Activated naive CD4-positive, alpha-beta T cell treated with anti-CD3 and anti-CD28 coated beads for 36 hours (primary cell): ENCODE results near the gene E2F4. TPM values are rescaled to one million over a fixed set of nuclear protein-coding genes. Genes with fewer than 3 reads are reported as not detected.
A peak's percentile ranks its signal among the peaks of the same experiment; 100 is the strongest.

Experiments
- CTCF ChIA-PET: fragments of 350-600 bp; sonication (Branson Sonifier 250); formaldehyde crosslinking; loops from one replicate; lab custom pipeline; 2021; ENCODE audit warnings: antibody characterized with exemption; lab: Charles Lee
- DNase-seq: peaks from one replicate; pipeline ENCODE4 v3.0.0-alpha.2; 2020
- H3K27ac Mint-ChIP-seq: one replicate; pipeline ENCODE4 v1.8.0; 2021; ENCODE audit warnings: mild to moderate bottlenecking, mixed read lengths
- H3K27me3 Mint-ChIP-seq: one replicate; pipeline ENCODE4 v1.8.0; 2021; ENCODE audit warnings: low read depth, mixed read lengths
- H3K36me3 Mint-ChIP-seq: one replicate; pipeline ENCODE4 v1.8.0; 2021; ENCODE audit warnings: low read depth, mixed read lengths
- H3K4me1 Mint-ChIP-seq: one replicate; pipeline ENCODE4 v1.8.0; 2021; ENCODE audit warnings: low read depth, mixed read lengths
- H3K4me3 Mint-ChIP-seq: one replicate; pipeline ENCODE4 v1.8.0; 2021; ENCODE audit warnings: mild to moderate bottlenecking, moderate library complexity, mixed read lengths
- H3K9me3 Mint-ChIP-seq: one replicate; pipeline ENCODE4 v1.8.0; 2021; ENCODE audit warnings: mixed read lengths
- intact Hi-C: fragments of 100-400 bp; cut with micrococcal nuclease; formaldehyde crosslinking; loops from one replicate; pipeline ENCODE4 v1.15.1; 2023
- total RNA-seq, 2 experiments: library from RNA; stranded (reverse); gene quantifications; one replicate each; pipeline ENCODE4 v1.2.3, GENCODE V29; 2021

The E2F4 gene
- total RNA-seq, 2 experiments from 2014 or later, result 65.1 to 66.5 TPM

DNA sequence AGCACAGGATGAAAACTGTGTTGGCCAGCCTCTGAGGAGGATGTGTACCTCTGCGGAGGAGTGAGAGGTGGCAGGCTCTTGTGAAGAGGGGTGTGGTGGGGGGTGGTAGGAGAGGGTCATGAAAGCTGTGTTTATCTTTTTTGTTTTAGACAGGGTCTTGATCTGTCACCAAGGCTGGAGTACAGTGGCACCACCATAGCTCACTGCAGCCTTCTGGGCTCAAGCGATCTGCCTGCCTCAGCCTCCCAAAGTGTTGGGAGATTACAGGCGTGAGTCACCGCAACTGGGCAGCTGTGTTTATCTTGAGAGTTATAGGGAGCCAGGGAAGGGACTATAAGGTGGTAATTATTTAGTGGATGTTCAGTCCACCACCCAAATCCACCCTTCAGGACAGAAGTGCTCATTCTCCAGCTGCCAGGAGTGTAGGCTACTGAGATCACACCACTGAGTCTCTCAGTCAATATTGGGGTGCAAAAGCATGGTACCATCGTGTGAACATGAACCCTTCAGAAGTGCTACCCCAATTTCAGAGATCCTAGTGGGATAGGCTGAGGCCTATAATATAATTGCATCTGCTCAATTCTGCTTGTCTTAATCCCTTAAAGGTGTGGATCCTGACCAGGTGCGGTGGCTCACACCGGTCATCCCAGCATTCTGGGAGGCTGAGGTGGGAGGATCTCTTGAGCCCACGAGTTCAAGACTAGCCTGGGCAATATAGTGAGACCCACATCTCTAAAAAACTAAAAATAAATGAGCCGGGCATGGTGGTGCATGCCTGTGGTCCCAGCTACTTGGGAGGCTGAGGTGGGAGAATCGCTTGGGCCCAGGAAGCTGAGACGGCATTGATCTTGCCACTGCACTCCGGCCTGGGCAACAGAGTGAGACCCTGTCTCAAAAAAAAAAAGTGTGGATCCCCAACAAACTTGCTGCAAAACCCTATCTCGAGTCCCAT, 1.2 kb upstream of the E2F4 start:
- Mint-ChIP-seq H3K36me3 (peaks cover 11% of the 10 kb centered on the region), H3K27me3 (no peaks in the 10 kb centered on the region), H3K4me3 (peak overlapping the region; percentile 86), H3K9me3 (no peaks in the 10 kb centered on the region), H3K27ac (peak overlapping the region; percentile 80), H3K4me1 (peaks cover 34% of the 10 kb centered on the region)
- intact Hi-C loops, result no loop called here
- DNase-seq, result no peak
- CTCF ChIA-PET, result interaction anchor here (1.0 kb wide), 1 partner anchor 8 kb away, joined by 3 read pairs; no protein-coding TSS in a partner anchor

DNA sequence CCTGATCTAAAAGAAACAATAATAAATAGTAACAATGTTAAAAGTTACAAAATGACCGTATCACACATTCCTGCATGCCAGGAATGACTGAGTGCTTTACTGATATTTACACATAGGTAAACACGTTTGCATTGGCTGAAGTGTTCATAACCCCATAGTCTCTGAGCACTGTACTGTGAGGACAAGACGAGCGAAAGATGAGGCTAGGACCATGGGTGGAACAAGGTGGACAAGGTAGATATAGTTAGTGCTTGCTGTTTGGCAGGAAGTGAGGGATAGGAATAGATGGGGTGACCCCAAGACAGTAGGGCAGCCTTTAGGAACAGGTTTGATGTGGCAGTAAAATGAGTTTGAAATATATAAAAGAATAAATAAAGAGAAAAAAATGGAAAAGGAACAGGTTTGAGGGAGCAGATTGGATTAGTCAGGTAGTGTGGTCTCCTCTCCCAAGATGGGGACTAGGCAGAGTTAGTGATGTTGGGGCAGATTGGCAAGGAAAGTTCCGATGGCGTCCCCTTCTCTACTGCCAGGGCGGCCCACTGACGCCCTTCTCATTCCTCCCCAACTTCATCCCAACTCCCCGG, 452 bp upstream of the E2F4 start:
- Mint-ChIP-seq H3K27ac (peak overlapping the region; percentile 80), H3K4me3 (peak overlapping the region; percentile 86), H3K27me3 (no peaks in the 10 kb centered on the region), H3K9me3 (no peaks in the 10 kb centered on the region), H3K4me1 (peaks cover 39% of the 10 kb centered on the region), H3K36me3 (peaks cover 16% of the 10 kb centered on the region)
- intact Hi-C loops, result no loop called here
- DNase-seq, result no peak
- CTCF ChIA-PET, result interaction anchor here (1.2 kb wide), 1 partner anchor 174 kb away, joined by 3 read pairs; no protein-coding TSS in a partner anchor

DNA sequence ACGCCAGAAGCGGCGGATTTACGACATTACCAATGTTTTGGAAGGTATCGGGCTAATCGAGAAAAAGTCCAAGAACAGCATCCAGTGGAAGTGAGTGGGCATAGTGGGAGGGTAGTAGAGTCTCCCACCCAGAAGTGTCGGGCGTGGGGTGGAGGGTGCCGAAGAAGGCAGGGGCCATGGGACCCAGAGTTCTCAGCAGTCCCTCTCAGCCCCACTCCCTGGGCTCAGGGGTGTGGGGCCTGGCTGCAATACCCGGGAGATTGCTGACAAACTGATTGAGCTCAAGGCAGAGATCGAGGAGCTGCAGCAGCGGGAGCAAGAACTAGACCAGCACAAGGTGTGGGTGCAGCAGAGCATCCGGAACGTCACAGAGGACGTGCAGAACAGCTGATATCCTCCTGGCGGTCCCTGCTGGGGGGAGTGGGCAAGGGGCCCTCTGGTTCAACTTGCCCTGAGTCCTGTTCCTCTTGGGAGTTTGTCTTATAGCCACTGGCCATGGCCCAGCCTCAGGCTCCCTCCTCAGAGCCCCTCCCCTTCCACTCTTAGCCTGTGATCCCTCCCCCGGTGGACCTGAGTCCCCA, 916 bp downstream of the E2F4 start:
- Mint-ChIP-seq H3K9me3 (no peaks in the 10 kb centered on the region), H3K27ac (peak overlapping the region; percentile 69)
- CTCF ChIA-PET, result interaction anchor here (1.0 to 1.2 kb wide), 3 partner anchors 86 to 216 kb away, joined by 3 read pairs; no protein-coding TSS in a partner anchor

DNA sequence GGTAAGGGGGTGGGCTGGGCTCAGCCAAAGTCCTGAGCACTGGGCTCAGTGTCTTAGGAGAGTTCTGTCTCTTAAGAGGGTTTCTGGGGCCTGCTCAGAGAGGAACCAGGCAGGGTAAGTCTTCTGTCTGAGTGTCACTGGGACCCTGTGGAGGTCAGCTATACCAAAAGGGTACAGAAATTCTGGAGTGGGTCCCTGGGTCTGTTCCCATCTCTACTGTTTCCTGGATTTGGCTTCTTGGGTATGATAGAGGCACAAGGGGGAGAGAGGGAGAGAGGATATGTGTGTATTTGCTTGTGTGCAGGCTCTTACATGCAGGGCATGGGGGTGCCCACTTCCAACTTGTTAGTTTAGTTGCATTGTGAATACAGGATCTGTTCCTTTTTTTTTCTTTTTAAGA, 1.6 kb downstream of the E2F4 start:
- CTCF ChIA-PET, result interaction anchor here (0.6 to 1.7 kb wide), 3 partner anchors 9 to 216 kb away, joined by 3 to 6 read pairs (median 3); no protein-coding TSS in a partner anchor
- Mint-ChIP-seq H3K27me3 (no peaks in the 10 kb centered on the region), H3K4me1 (peaks cover 43% of the 10 kb centered on the region), H3K27ac (no peak overlapping the region), H3K36me3 (peaks cover 25% of the 10 kb centered on the region), H3K4me3 (peak overlapping the region; percentile 86), H3K9me3 (no peaks in the 10 kb centered on the region)
- intact Hi-C loops, result no loop called here
- DNase-seq, result no peak

More for the DNA sequence above, 916 bp downstream of the E2F4 start:
- intact Hi-C loops, result loop anchor here (1.0 kb wide), 4 partner anchors 10 to 51 kb away; partner anchors contain the start of genes MATCAP1 and TMEM208
- DNase-seq, result no peak
- H3K36me3 Mint-ChIP-seq, result peaks cover 22% of the 10 kb centered on the region
- H3K4me3 Mint-ChIP-seq, result peak overlapping the region; percentile 86
- H3K27me3 Mint-ChIP-seq, result no peaks in the 10 kb centered on the region
- peaks cover 43% of the 10 kb centered on the region for H3K4me1 Mint-ChIP-seq

DNA sequence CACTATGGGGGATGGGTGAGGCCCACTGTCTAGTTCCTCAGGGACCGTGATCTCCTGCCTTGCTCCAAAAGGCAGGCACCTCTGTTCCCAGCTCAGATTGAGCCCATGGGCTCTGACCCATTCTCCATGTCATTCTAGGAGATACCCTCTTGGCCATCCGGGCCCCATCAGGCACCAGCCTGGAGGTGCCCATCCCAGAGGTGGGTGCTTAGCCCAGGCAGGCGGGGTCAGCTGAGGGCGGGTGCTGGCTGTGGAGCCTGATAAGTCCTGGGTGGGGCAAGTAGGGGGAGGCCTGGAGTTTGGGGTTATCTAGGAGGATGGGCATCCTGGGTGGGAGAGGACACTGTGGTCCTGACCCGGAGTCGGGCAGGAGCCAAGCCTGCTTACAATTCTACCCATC, 2.3 kb downstream of the E2F4 start:
- DNase-seq, result no peak
- Mint-ChIP-seq H3K4me3 (peak overlapping the region; percentile 86), H3K4me1 (peaks cover 43% of the 10 kb centered on the region), H3K27me3 (no peaks in the 10 kb centered on the region), H3K36me3 (peaks cover 25% of the 10 kb centered on the region), H3K9me3 (no peaks in the 10 kb centered on the region), H3K27ac (no peak overlapping the region)
- CTCF ChIA-PET, result interaction anchor here (1.7 kb wide), 1 partner anchor 10 kb away, joined by 6 read pairs; no protein-coding TSS in a partner anchor
- intact Hi-C loops, result no loop called here

DNA sequence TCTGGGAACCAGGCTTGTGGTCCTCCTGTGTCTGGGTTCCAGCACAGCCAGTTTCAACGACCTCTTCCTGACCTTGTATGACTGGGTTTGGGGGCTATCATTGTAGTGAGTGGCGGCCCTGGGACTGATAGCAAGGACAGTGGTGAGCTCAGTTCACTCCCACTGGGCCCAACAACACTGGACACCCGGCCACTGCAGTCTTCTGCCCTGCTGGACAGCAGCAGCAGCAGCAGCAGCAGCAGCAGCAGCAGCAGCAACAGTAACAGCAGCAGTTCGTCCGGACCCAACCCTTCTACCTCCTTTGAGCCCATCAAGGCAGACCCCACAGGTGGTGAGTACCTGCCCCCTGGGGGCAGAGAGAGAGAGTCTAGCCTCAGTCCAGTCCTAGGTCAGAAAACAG, 3.7 kb downstream of the E2F4 start:
- H3K27ac Mint-ChIP-seq, result no peak overlapping the region
- no peaks in the 10 kb centered on the region for H3K9me3 Mint-ChIP-seq
- H3K27me3 Mint-ChIP-seq, result no peaks in the 10 kb centered on the region
- H3K4me3 Mint-ChIP-seq, result no peak overlapping the region
- CTCF ChIA-PET, result interaction anchor here (0.9 kb wide), 1 partner anchor 234 kb away, joined by 3 read pairs; no protein-coding TSS in a partner anchor
- H3K4me1 Mint-ChIP-seq, result peaks cover 43% of the 10 kb centered on the region
- no peak for DNase-seq
- intact Hi-C loops, result no loop called here
- peaks cover 28% of the 10 kb centered on the region for H3K36me3 Mint-ChIP-seq

DNA sequence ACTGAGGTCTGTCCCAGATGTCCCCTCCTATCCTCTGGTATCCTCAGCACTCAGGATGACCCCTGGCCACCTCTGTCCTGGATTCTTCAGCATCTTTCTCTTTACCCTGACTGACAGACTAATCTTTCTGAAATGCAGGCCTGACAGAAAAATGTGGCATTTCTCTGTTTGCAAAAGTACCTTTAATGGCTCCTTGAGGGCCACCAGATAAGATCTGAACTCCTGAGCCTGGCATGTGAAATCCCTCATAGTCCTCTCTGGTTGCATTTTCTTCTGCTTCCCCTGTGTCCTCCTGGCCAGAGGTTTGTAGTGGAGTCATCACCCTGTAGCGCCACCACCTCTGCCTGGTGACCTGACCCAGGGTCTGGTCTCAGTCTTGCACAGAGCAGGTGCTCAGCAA, 4.9 kb downstream of the E2F4 start:
- Mint-ChIP-seq H3K4me1 (peaks cover 39% of the 10 kb centered on the region), H3K27me3 (no peaks in the 10 kb centered on the region), H3K4me3 (no peak overlapping the region), H3K36me3 (peaks cover 31% of the 10 kb centered on the region), H3K27ac (no peak overlapping the region), H3K9me3 (no peaks in the 10 kb centered on the region)
- intact Hi-C loops, result no loop called here
- DNase-seq, result no peak
- CTCF ChIA-PET, result interaction anchor here (0.9 to 2.9 kb wide), 2 partner anchors 12 to 235 kb away, joined by 3 to 10 read pairs; no protein-coding TSS in a partner anchor

DNA sequence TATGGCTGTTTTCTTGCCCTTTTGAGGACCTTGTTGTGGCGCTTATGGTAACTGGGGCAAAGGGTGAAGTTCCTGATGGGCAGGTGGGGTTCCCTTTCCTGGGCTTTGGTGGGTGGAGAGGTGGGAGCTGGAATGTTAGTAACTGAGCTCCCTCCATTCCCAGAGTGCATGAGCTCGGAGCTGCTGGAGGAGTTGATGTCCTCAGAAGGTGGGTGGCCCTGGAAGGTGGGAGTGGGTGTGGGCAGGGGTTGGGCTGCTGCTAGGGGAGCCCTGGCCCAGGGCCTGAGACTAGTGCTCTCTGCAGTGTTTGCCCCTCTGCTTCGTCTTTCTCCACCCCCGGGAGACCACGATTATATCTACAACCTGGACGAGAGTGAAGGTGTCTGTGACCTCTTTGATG, 5.7 kb downstream of the E2F4 start:
- intact Hi-C loops, result no loop called here

DNA sequence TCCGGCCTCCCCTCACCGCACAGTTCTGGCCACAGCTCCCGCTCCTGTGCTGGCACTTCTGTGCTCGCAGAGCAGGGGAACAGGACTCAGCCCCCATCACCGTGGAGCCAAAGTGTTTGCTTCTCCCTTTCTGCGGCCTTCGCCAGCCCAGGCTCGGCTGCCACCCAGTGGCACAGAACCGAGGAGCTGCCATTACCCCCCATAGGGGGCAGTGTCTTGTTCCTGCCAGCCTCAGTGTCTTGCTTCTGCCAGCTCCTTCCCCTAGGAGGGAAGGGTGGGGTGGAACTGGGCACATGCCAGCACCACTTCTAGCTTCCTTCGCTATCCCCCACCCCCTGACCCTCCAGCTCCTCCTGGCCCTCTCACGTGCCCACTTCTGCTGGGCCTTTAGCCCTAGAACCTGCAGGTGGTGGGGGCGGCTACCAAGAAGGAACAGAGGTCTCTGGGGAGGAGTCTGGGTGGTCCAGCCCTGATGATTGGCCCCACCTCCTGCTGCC, 6.3 kb downstream of the E2F4 start:
- peaks cover 29% of the 10 kb centered on the region for H3K4me1 Mint-ChIP-seq
- CTCF ChIA-PET, result interaction anchor here (0.9 to 2.9 kb wide), 8 partner anchors 8 to 180 kb away, joined by 3 to 10 read pairs (median 4); partner anchors contain the start of gene EXOC3L1
- no peaks in the 10 kb centered on the region for H3K27me3 Mint-ChIP-seq
- no peaks in the 10 kb centered on the region for H3K9me3 Mint-ChIP-seq
- H3K36me3 Mint-ChIP-seq, result peaks cover 27% of the 10 kb centered on the region
- intact Hi-C loops, result no loop called here
- DNase-seq, result peak; percentile 33
- H3K4me3 Mint-ChIP-seq, result no peak overlapping the region
- no peak overlapping the region for H3K27ac Mint-ChIP-seq

More for the DNA sequence above, 5.7 kb downstream of the E2F4 start:
- DNase-seq, result no peak
- Mint-ChIP-seq H3K9me3 (no peaks in the 10 kb centered on the region), H3K27me3 (no peaks in the 10 kb centered on the region), H3K36me3 (peaks cover 29% of the 10 kb centered on the region), H3K4me1 (peaks cover 35% of the 10 kb centered on the region), H3K4me3 (no peak overlapping the region), H3K27ac (no peak overlapping the region)
- CTCF ChIA-PET, result interaction anchor here (0.9 to 2.9 kb wide), 8 partner anchors 7 to 180 kb away, joined by 3 to 10 read pairs (median 4); partner anchors contain the start of gene EXOC3L1

DNA sequence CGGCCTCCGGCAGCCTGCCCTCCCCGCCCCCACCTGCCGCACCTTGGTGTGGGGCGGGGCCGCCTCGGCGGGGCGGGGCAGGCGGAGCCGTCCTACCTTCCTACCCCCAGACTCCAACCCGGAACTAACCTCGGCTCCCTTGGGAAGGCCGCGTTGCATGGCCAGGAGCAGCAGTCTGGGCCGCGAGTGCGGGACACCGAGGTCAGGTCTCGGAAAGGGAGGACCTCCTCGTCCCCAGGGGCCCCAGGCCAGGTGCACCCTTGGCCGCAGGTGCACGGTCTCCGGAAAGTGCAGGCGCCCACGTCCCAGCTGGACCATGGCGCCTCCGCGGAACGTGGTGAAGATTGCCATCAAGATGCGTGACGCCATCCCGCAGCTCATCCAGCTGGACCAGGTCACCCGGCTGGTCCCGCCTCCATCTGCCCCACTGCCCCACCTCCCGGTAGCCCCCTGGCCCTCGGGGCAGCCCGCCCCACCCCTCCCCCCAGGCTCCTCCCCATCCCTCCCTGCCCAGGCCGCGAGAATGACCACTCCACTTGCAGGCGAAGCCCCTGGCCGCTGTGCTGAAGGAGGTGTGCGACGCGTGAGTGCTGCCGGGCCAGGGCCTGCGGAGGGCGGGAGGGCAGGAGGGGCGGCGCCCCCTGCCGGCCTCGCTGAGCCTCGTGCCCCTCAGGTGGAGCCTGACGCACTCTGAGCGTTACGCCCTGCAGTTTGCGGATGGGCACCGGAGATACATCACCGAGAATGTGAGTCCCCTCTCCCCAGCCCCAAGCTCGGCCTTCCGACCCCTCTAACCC, 7.3 kb downstream of the E2F4 start, which contains the start of gene ELMO3:
TSS of gene ELMO3 (plus strand) at position 121 of the 797 bp plus-strand sequence. CDS start at position 317, 196 bp downstream.
- Mint-ChIP-seq H3K36me3 (peaks cover 24% of the 10 kb centered on the region), H3K27me3 (no peaks in the 10 kb centered on the region), H3K4me3 (no peak within 1 kb of the TSS), H3K4me1 (peaks cover 20% of the 10 kb centered on the region), H3K9me3 (no peaks in the 10 kb centered on the region), H3K27ac (no peak within 1 kb of the TSS)
- intact Hi-C loops, result no loop called here
- no peak for DNase-seq
- CTCF ChIA-PET, result interaction anchor here (0.6 to 2.9 kb wide), 3 partner anchors 9 to 223 kb away, joined by 3 to 10 read pairs (median 6); no protein-coding TSS in a partner anchor

DNA sequence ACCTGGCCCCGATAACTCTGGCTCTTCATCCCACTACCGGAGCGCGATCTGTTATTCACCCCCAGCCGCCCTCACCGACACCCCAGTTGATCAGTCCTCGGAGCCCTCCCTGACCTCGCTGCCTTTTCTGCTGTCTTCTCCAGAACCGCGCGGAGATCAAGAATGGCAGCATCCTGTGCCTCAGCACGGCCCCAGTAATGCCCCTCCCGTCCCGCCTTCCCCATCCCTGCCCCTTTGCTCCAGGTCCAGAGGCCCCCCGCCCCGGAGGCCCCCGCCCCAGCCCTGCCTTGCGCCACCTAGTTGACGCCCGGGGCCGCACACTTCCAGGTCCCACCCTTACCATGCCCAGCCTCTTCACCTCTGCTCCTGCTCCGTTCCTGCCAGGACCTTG, 7.8 kb downstream of the E2F4 start:
- peaks cover 26% of the 10 kb centered on the region for H3K36me3 Mint-ChIP-seq
- DNase-seq, result no peak
- no peaks in the 10 kb centered on the region for H3K9me3 Mint-ChIP-seq
- no peak overlapping the region for H3K27ac Mint-ChIP-seq
- H3K4me3 Mint-ChIP-seq, result no peak overlapping the region
- intact Hi-C loops, result no loop called here
- CTCF ChIA-PET, result interaction anchor here (0.6 to 2.9 kb wide), 3 partner anchors 15 to 222 kb away, joined by 3 to 10 read pairs (median 8); no protein-coding TSS in a partner anchor
- peaks cover 18% of the 10 kb centered on the region for H3K4me1 Mint-ChIP-seq
- H3K27me3 Mint-ChIP-seq, result no peaks in the 10 kb centered on the region
